Measurements from ENCODE around the gene KANK2.
A peak's percentile ranks its signal among the peaks of the same experiment; 100 is the strongest.

The KANK2 gene

GRCh38 chr19:11225172-11225571 is 27.8 kb upstream of the KANK2 start:
- no peak for DNase-seq

- no peak for DNase-seq
Measured at GRCh38 chr19:11224429-11224828, 27.1 kb upstream of the KANK2 start.

GRCh38 chr19:11223200-11223599 is 25.9 kb upstream of the KANK2 start:
- no peak for DNase-seq

GRCh38 chr19:11221082-11221598 is 23.8 kb upstream of the KANK2 start:
- no peak for DNase-seq

GRCh38 chr19:11214387-11214786 is 17.0 kb upstream of the KANK2 start:
- no peak for DNase-seq

- no peak for DNase-seq
Measured at GRCh38 chr19:11210656-11210928, 13.2 kb upstream of the KANK2 start.

- DNase-seq, result no peak
Measured at GRCh38 chr19:11209839-11210655, 12.7 kb upstream of the KANK2 start.

GRCh38 chr19:11208561-11209471 is 11.5 kb upstream of the KANK2 start:
- DNase-seq, result no peak

- DNase-seq, result no peak
Measured at GRCh38 chr19:11205939-11206570, 8.7 kb upstream of the KANK2 start.

- DNase-seq, result no peak
Measured at GRCh38 chr19:11204943-11205349, 7.6 kb upstream of the KANK2 start.

GRCh38 chr19:11204076-11204602 is 6.8 kb upstream of the KANK2 start:
- no peak for DNase-seq

GRCh38 chr19:11203194-11204075 is 6.1 kb upstream of the KANK2 start:
- DNase-seq, result no peak

- no peak for DNase-seq
Measured at GRCh38 chr19:11202488-11203193, 5.3 kb upstream of the KANK2 start.

- no peak for DNase-seq
Measured at GRCh38 chr19:11201791-11202190, 4.4 kb upstream of the KANK2 start.

GRCh38 chr19:11200931-11201330 is 3.6 kb upstream of the KANK2 start:
- DNase-seq, result no peak

GRCh38 chr19:11200015-11200574 is 2.8 kb upstream of the KANK2 start:
- DNase-seq, result no peak

GRCh38 chr19:11199517-11199916 is 2.2 kb upstream of the KANK2 start:
- no peak for DNase-seq

GRCh38 chr19:11198769-11199424 is 1.6 kb upstream of the KANK2 start:
- no peak for DNase-seq

GRCh38 chr19:11198175-11198534 is 810 bp upstream of the KANK2 start:
- no peak for DNase-seq

GRCh38 chr19:11196406-11197287 is 698 bp downstream of the KANK2 start:
- DNase-seq, result peak; percentile 10
